HG03575 (cell line): ENCODE measurements around the gene DTX2.
"Not testable (repeated sequence)": the region's sequence is repeated elsewhere in the genome, so short reads cannot be mapped to it uniquely, and the experiment has no call there.

Experiments
- ATAC-seq: cut with Tn5 transposase; IDR thresholded peaks from one replicate; pipeline ENCODE4 v1.9.1; 2021; ENCODE audit not compliant: unreplicated experiment, insufficient number of reproducible peaks, low FRiP score; ENCODE audit errors: extremely low read depth

The DTX2 gene

DNA sequence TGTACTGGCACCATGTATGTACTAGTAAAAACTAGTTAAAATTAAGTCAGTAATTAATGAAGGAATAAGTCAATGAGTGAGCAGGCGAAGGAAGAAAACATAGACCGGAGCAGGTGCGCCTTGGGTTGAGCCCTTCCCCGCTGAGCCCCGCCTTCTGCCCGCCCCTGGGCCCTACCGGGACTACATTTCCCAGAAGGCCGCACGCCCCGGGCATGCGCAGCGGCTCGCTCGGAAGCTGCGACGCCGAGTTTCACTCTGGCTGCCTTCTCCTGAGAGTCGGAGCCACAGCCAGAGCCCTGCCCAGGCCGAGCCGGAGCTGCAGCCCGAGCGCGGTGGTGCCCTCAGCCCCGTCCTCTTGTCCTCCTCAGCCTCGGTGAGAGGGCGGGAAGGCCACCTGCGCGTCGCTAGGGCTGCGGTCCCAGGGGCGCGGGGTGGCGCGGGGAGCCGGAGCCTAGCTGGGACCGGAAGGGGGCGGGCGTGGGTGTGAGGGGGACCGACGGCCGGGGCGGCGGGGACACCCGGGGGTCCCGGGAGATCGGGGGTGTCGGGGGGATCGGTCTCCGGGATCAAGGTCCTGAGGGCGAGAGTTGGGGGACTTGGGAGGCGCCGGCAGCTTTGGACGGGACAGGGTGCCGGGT, at the start of gene DTX2:
Gene DTX2, plus strand, starts transcription at position 246 of the 638 bp plus-strand sequence. CDS start 18,801 bp downstream, outside the sequence.
- peak; percentile 85 for ATAC-seq

DNA sequence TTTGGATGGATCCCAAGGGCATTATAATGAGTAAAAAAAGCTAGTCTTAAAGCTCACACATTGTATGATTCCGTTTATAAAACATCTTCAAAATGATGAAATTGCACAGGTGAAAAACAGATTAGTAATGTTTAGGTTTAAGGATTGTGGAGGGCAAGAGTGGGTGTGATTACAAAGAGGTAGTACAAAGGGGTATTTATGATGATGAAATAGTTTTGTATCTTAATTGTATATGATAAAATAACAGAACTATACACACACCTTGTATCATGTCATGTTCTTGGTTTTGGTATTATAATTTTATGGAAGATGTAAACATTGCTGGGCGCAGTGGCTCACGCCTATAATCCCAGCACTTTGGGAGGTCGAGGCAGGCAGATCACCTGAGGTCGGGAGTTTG, 49.3 kb upstream of the DTX2 start:
- no peak for ATAC-seq

- ATAC-seq: not testable (repeated sequence)
Observed at GRCh38 chr7:76417654-76418310, 43.7 kb upstream of the DTX2 start.

GRCh38 chr7:76421097-76421496, 40.4 kb upstream of the DTX2 start:
- not testable (repeated sequence) for ATAC-seq

- no peak for ATAC-seq
Observed at GRCh38 chr7:76423666-76424412, 37.7 kb upstream of the DTX2 start.

DNA sequence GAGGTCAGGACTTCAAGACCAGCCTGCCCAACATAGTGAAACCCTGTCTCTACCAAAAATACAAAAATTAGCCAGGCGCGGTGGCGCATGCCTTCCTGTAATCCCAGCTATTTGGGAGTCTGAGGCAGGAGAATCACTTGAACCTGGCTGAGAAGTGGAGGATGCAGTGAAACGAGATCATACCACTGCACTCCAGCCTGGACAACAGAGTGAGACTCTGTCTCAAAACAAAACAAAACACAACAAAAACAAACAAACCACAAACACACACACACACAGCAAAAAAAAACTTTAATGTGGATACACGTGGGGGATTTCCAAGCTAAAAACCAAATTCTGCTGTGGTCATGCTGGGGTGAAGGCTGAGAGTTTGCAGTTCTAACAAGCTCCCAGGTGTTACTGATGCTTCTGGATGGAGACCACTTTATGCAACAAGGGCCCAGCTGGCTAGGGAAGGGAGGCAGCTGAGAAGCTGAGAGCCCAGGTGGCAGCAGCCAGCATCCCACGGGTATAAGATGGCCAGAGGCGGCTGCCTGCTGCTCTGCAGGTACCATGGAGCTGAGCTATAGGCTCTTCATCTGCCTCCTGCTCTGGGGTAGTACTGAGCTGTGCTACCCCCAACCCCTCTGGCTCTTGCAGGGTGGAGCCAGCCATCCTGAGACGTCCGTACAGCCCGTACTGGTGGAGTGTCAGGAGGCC, 36.9 kb upstream of the DTX2 start, which contains the start of gene ZP3:
Gene ZP3, plus strand, starts transcription at position 538 of the 699 bp plus-strand sequence. Its CDS starts 15 bp downstream, at position 553.
- ATAC-seq: no peak

- ATAC-seq: no peak
Observed at GRCh38 chr7:76425156-76425555, 36.4 kb upstream of the DTX2 start.

DNA sequence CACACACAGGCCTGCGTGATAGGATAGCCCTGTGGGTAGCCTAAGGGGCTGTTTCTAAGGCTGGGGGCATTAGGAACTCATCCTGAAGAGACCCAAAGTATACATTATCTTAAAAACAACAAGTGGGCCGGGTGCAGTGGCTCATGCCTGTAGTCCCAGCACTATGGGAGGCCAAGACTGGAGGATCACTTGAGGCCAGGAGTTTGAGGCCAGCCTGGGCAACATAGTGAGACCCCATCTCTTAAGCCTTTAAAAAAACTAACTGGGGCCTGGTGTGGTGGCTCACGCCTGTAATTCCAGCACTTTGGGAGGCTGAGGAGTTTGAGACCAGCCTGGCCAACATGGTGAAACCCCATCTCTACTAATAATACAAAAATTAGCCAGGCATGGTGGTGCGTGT, 36.0 kb upstream of the DTX2 start:
- ATAC-seq: not testable (repeated sequence)

- ATAC-seq: no peak
Observed at GRCh38 chr7:76426246-76426645, 35.3 kb upstream of the DTX2 start.

- ATAC-seq: no peak
Observed at GRCh38 chr7:76427635-76428034, 33.9 kb upstream of the DTX2 start.

GRCh38 chr7:76428149-76428823, 33.2 kb upstream of the DTX2 start:
- no peak for ATAC-seq

- ATAC-seq: no peak
Observed at GRCh38 chr7:76428868-76429805, 32.4 kb upstream of the DTX2 start.

DNA sequence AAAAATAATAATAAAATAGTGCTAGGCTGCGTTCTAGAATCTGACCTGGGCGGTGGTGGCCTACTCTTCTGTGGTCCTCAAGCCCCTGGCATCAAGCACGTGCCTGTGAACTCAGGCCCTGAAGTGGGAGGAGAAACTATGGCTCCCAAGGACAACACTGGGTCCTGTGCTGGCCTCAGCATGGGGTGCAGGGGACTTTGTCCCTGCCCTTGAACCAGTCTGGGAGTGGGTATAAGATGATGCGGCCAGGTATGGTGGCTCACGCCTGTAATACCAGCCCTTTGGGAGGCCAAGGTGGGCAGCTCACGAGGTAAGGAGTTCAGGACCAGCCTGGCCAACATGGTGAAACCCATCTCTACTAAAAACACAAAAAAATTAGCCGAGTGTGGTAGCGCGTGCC, 31.3 kb upstream of the DTX2 start:
- no peak for ATAC-seq

DNA sequence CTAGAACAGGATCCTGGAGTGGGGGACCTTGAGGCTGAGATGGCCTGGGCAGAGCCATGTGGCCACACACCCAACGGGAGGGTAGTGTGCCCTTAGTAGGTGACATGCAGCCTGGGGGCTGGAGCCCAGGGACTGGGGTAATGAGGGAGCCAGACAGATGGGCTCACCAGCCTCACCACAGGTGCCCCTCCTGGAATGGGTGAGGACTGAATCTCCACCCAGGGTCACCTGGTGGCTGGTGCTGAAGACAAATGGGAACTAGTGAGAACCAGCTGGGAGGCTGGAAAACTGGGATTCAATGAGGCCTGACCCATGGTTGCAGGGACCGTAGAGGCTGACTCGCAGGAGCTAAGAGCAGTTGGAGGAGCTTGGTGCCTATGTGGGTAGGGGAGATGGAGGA, 30.7 kb upstream of the DTX2 start:
- no peak for ATAC-seq

GRCh38 chr7:76437873-76438272, 23.6 kb upstream of the DTX2 start:
- not testable (repeated sequence) for ATAC-seq

DNA sequence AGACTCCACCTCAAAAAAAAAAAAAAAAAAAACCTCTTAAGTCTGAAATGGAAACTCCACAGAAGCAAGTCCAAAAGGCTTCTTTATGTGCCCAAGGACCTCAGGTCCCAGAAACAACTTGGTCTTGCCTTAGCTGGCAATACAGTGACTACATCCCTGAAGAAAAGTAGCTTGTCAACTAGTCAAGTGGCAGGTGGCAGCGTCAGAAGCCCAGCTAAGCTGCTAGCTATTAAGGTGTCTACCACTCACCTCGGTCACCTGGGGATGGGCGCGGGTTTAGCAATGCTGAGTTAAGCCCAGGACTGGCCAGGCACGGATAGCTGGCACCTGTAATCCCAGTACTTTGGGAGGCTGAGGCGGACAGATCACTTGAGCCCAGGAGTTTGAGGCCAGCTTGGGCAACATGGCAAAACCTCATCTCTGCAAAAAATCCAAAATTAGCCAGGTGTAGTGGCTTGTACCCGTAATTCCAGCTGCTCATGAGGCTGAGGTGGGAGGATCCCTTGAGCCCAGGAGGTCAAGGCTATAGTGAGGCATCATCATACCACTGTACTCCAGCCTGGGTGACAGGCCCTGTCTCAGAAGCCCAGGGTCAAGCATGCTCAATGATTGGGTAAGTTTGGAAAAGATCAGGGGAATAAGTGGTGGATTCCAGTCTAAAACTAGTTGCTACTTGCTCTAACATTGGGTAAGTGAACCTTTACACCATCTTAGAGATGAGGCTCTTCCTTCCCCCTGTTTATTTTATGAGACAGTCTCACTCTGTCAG, 22.2 kb upstream of the DTX2 start:
- ATAC-seq: not testable (repeated sequence)

GRCh38 chr7:76440404-76440803, 21.1 kb upstream of the DTX2 start:
- not testable (repeated sequence) for ATAC-seq
